HEK293 (cell line): ENCODE data around the gene TTF2.

ENCODE experiments used
- FEZF1 ChIP-seq: fragments of 450-650 bp; formaldehyde crosslinking; IDR thresholded peaks from 2 replicates; pipeline ENCODE4 v1.5.1; 2016; ENCODE audit warnings: missing biosample characterization, missing genetic modification characterization
- GLI4 ChIP-seq: fragments of 450-650 bp; formaldehyde crosslinking; IDR thresholded peaks from 2 replicates; pipeline ENCODE4 v1.5.1; 2016; ENCODE audit warnings: missing biosample characterization, missing genetic modification characterization
- IKZF3 ChIP-seq: fragments of 450-650 bp; IDR thresholded peaks from 2 replicates; pipeline ENCODE4 v1.5.0; 2018; ENCODE audit warnings: missing biosample characterization, mild to moderate bottlenecking, missing genetic modification characterization, moderate library complexity
- KLF9 ChIP-seq: fragments of 450-650 bp; formaldehyde crosslinking; IDR thresholded peaks from 2 replicates; pipeline ENCODE4 v1.5.1; 2016; ENCODE audit warnings: missing biosample characterization, missing genetic modification characterization, low read depth
- MYNN ChIP-seq: fragments of 450-650 bp; formaldehyde crosslinking; IDR thresholded peaks from 2 replicates; pipeline ENCODE4 v1.5.1; 2016; ENCODE audit warnings: missing biosample characterization, missing genetic modification characterization, borderline replicate concordance
- PRDM4 ChIP-seq: fragments of 450-650 bp; formaldehyde crosslinking; IDR thresholded peaks from 2 replicates; pipeline ENCODE4 v1.5.1; 2017; ENCODE audit warnings: missing biosample characterization, missing genetic modification characterization
- SCRT2 ChIP-seq: fragments of 450-650 bp; formaldehyde crosslinking; IDR thresholded peaks from 2 replicates; pipeline ENCODE4 v1.5.1; 2016; ENCODE audit warnings: missing biosample characterization, missing genetic modification characterization
- SP2 ChIP-seq: fragments of 450-650 bp; formaldehyde crosslinking; IDR thresholded peaks from 2 replicates; pipeline ENCODE4 v1.5.1; 2016; ENCODE audit warnings: missing biosample characterization, missing genetic modification characterization
- ZBTB1 ChIP-seq: fragments of 450-650 bp; formaldehyde crosslinking; IDR thresholded peaks from 2 replicates; pipeline ENCODE4 v1.5.1; 2016; ENCODE audit warnings: missing biosample characterization, missing genetic modification characterization
- ZNF19 ChIP-seq: fragments of 450-650 bp; formaldehyde crosslinking; IDR thresholded peaks from 2 replicates; pipeline ENCODE4; 2016; ENCODE audit warnings: missing biosample characterization, missing genetic modification characterization, low read depth
- ZNF26 ChIP-seq: fragments of 450-650 bp; formaldehyde crosslinking; IDR thresholded peaks from 2 replicates; pipeline ENCODE4 v1.5.1; 2016; ENCODE audit warnings: missing biosample characterization, missing genetic modification characterization
- ZNF280C ChIP-seq: fragments of 450-650 bp; formaldehyde crosslinking; IDR thresholded peaks from 2 replicates; pipeline ENCODE4 v1.5.1; 2016; ENCODE audit warnings: missing biosample characterization, missing genetic modification characterization
- ZNF292 ChIP-seq: fragments of 450-650 bp; formaldehyde crosslinking; IDR thresholded peaks from 2 replicates; pipeline ENCODE4 v1.5.1; 2016; ENCODE audit warnings: low read depth, missing biosample characterization, missing genetic modification characterization, borderline replicate concordance
- ZNF354C ChIP-seq: fragments of 450-650 bp; formaldehyde crosslinking; IDR thresholded peaks from 2 replicates; pipeline ENCODE4 v1.5.1; 2016; ENCODE audit warnings: missing biosample characterization, missing genetic modification characterization, low read depth, borderline replicate concordance
- ZNF391 ChIP-seq: fragments of 450-650 bp; formaldehyde crosslinking; IDR thresholded peaks from 2 replicates; pipeline ENCODE4 v1.5.1; 2016; ENCODE audit warnings: low read depth, missing biosample characterization, missing genetic modification characterization, borderline replicate concordance
- ZNF549 ChIP-seq: fragments of 450-650 bp; IDR thresholded peaks from 2 replicates; pipeline ENCODE4 v1.5.1; 2018; ENCODE audit warnings: missing biosample characterization, missing genetic modification characterization, mild to moderate bottlenecking, inconsistent platforms, moderate library complexity
- ZNF585B ChIP-seq: fragments of 450-650 bp; formaldehyde crosslinking; IDR thresholded peaks from 2 replicates; pipeline ENCODE4 v1.5.1; 2016; ENCODE audit warnings: missing biosample characterization, missing genetic modification characterization
- ZNF654 ChIP-seq: fragments of 450-650 bp; formaldehyde crosslinking; IDR thresholded peaks from 2 replicates; pipeline ENCODE4 v1.5.1; 2016; ENCODE audit warnings: low read depth, missing biosample characterization, missing genetic modification characterization
- ZSCAN23 ChIP-seq: fragments of 450-650 bp; formaldehyde crosslinking; IDR thresholded peaks from 2 replicates; pipeline ENCODE4 v1.5.1; 2016; ENCODE audit warnings: missing biosample characterization, missing genetic modification characterization
- ZXDB ChIP-seq: fragments of 450-650 bp; formaldehyde crosslinking; IDR thresholded peaks from 2 replicates; pipeline ENCODE4 v1.5.1; 2016; ENCODE audit warnings: missing biosample characterization, missing genetic modification characterization
- TF ChIP-seq, protein P1 (sequence below): fragments of 450-650 bp; formaldehyde crosslinking; IDR thresholded peaks from 2 replicates; pipeline ENCODE4 v1.5.1; 2017; ENCODE audit warnings: missing biosample characterization, missing genetic modification characterization
- TF ChIP-seq, protein P2 (sequence below): fragments of 450-650 bp; formaldehyde crosslinking; IDR thresholded peaks from 2 replicates; pipeline ENCODE4 v1.5.1; 2016; ENCODE audit warnings: missing biosample characterization, missing genetic modification characterization, borderline replicate concordance
- TF ChIP-seq, protein P3 (sequence below): fragments of 450-650 bp; formaldehyde crosslinking; IDR thresholded peaks from 2 replicates; pipeline ENCODE4; 2016; ENCODE audit warnings: missing biosample characterization, missing genetic modification characterization
- TF ChIP-seq, protein P4 (sequence below): fragments of 450-650 bp; formaldehyde crosslinking; IDR thresholded peaks from 2 replicates; pipeline ENCODE4 v1.5.1; 2016; ENCODE audit warnings: missing biosample characterization, missing genetic modification characterization

The TTF2 gene

DNA sequence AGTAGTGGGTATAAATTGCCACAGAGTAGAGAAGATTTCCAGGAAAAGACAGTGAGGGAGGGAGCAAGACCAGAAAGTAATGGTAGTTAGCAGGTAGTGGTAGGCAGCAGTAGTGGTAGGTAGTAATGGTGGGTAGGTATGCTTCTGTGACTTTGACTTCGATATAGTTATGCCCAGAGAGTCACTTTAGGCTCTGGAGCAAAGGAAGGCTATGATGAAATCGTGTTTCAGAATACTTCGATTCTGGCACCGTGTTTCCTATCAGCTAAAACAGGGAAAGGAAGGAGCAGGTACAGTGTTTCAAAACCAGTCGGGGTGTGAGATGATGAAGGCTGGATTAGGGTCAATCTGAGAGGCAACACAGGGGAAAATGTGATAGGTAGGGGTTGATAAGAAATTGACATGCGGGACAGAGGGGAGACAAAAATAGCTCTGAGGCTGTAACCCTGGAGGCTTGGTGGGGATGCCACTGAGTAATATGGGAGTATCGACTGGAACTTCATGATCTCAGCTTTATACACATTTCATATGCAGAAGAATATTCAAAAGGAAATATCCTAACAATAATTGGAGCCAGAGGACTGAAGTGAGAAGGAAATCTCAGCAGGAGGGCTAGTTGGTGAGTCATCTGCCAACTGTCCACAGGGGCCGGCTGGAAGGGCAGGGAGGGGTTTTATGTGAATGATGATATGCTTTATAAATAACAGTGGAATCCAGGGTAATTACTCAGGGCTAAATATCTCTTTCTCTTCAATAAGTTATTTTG is 86.6 kb downstream of the TTF2 start (continued):
- TF ChIP-seq, protein P1, sequence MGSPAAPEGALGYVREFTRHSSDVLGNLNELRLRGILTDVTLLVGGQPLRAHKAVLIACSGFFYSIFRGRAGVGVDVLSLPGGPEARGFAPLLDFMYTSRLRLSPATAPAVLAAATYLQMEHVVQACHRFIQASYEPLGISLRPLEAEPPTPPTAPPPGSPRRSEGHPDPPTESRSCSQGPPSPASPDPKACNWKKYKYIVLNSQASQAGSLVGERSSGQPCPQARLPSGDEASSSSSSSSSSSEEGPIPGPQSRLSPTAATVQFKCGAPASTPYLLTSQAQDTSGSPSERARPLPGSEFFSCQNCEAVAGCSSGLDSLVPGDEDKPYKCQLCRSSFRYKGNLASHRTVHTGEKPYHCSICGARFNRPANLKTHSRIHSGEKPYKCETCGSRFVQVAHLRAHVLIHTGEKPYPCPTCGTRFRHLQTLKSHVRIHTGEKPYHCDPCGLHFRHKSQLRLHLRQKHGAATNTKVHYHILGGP (tag by site-specific recombination): no peak
- TF ChIP-seq ZNF654 (tag by site-specific recombination) (no peak), ZNF549 (tag by site-specific recombination) (no peak), ZNF26 (no peak), FEZF1 (peak; percentile 51; the same call in 1 of the 2 replicates), SCRT2 (tag by site-specific recombination) (no peak), MYNN (tag by site-specific recombination) (no peak), ZXDB (peak; percentile 78; the same call in 1 of the 2 replicates), KLF9 (no peak), ZNF585B (tag by site-specific recombination) (no peak), ZSCAN23 (no peak), ZNF391 (0 out of 2 replicates have a peak, but pooled peaks have one; percentile 16), IKZF3 (peak; percentile 85), SP2 (tag by site-specific recombination) (no peak), GLI4 (no peak), ZNF292 (tag by site-specific recombination) (no peak), ZNF280C (tag by site-specific recombination) (no peak), PRDM4 (tag by site-specific recombination) (no peak), ZNF19 (tag by site-specific recombination) (no peak), ZNF354C (tag by site-specific recombination) (no peak), ZBTB1 (no peak)
- TF ChIP-seq, protein P2, sequence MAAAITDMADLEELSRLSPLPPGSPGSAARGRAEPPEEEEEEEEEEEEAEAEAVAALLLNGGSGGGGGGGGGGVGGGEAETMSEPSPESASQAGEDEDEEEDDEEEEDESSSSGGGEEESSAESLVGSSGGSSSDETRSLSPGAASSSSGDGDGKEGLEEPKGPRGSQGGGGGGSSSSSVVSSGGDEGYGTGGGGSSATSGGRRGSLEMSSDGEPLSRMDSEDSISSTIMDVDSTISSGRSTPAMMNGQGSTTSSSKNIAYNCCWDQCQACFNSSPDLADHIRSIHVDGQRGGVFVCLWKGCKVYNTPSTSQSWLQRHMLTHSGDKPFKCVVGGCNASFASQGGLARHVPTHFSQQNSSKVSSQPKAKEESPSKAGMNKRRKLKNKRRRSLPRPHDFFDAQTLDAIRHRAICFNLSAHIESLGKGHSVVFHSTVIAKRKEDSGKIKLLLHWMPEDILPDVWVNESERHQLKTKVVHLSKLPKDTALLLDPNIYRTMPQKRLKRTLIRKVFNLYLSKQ (tag by site-specific recombination): no peak
- TF ChIP-seq, protein P3, sequence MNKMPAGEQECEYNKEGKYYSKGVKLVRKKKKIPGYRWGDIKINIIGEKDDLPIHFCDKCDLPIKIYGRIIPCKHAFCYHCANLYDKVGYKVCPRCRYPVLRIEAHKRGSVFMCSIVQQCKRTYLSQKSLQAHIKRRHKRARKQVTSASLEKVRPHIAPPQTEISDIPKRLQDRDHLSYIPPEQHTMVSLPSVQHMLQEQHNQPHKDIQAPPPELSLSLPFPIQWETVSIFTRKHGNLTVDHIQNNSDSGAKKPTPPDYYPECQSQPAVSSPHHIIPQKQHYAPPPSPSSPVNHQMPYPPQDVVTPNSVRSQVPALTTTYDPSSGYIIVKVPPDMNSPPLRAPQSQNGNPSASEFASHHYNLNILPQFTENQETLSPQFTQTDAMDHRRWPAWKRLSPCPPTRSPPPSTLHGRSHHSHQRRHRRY (tag by site-specific recombination): no peak
- TF ChIP-seq, protein P4, sequence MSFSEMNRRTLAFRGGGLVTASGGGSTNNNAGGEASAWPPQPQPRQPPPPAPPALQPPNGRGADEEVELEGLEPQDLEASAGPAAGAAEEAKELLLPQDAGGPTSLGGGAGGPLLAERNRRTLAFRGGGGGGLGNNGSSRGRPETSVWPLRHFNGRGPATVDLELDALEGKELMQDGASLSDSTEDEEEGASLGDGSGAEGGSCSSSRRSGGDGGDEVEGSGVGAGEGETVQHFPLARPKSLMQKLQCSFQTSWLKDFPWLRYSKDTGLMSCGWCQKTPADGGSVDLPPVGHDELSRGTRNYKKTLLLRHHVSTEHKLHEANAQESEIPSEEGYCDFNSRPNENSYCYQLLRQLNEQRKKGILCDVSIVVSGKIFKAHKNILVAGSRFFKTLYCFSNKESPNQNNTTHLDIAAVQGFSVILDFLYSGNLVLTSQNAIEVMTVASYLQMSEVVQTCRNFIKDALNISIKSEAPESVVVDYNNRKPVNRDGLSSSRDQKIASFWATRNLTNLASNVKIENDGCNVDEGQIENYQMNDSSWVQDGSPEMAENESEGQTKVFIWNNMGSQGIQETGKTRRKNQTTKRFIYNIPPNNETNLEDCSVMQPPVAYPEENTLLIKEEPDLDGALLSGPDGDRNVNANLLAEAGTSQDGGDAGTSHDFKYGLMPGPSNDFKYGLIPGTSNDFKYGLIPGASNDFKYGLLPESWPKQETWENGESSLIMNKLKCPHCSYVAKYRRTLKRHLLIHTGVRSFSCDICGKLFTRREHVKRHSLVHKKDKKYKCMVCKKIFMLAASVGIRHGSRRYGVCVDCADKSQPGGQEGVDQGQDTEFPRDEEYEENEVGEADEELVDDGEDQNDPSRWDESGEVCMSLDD (tag by site-specific recombination): no peak
